Measurements from ENCODE around the gene STT3A. TPM values are rescaled to one million over a fixed set of nuclear protein-coding genes. Genes with fewer than 3 reads are reported as not detected.

STT3A gene
- polyA plus RNA-seq (2013) = 98.1 TPM

DNA sequence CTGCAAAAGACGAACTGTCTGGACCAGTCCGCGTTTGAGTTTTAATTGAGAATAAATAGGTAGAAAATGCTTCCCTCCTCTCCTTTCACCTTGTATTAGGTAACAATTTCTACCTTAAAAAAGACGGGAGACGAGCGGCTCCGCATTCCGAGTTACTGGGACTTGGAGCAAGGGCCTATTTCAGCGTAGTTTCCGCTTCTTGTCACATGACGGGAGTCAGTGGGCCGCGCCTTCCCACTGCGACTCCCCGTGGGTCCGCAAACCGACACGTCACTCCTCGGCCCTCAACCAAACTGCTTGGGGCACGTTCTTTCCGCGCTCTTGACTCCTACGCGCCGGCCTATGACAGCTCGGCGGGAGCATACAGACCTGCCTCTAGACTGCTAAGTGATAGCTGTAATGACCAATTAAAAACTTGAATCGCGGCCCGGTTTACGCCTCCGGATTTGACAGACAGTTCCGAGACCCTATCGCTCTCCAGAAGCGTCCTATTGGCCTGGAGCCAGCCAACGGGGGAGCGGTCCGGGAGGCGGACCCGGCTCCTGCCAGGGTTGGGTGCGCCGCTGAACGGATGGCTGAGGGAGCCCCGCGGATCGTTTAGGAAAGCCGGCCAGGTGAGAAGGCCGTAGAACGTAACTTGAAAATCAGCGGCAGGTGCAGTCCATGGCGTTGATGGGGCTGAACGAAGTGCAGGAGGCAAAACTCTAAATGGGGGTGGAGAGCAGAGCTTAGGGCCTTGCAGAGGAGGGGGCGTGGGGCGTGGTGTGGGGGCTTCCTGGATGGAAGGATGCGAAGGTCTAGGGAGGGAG is at the start of gene STT3A:
Gene STT3A, plus strand, starts transcription at position 548 of the 809 bp plus-strand sequence. CDS start 3,064 bp downstream, outside the sequence.
- H3K27me3 ChIP-seq (replicated peaks in 2 of 5; ENCODE audit: control insufficient read depth in 4 of 5, insufficient read depth in 5 of 5, low read length in 4 of 5) = no peaks in the 10 kb centered on the region
- WGBS (ENCODE audit: insufficient coverage) = 0% methylated on average over 46 of the region's 55 CpGs
- H3K4me3 ChIP-seq (ENCODE audit: control insufficient read depth in 1 of 7, extremely low read depth in 1 of 7, insufficient read depth in 4 of 7, low read depth in 2 of 7, low read length in 6 of 7) = peak within 1 kb of the TSS; percentile 52 to 99 (median 94)
- ChIA-PET POLR2A (interaction anchor here (0.6 to 1.7 kb wide), 3 partner anchors 12 to 76 kb away, joined by 3 to 11 read pairs (median 3); partner anchors contain the start of gene EI24), CTCF (interaction anchor here (1.1 to 5.0 kb wide), 5 partner anchors 10 to 35 kb away, joined by 3 to 22 read pairs (median 3); partner anchors contain the start of gene EI24)
- H3K9me3 ChIP-seq (ENCODE audit: control extremely low read depth in 1 of 5, control insufficient read depth in 4 of 5, insufficient read depth in 2 of 5, low read depth in 1 of 5, low read length in 4 of 5) = no peaks in the 10 kb centered on the region
- H3K4me1 ChIP-seq (ENCODE audit: control extremely low read depth in 1 of 4, control insufficient read depth in 4 of 4, insufficient read depth in 4 of 4, low read length in 3 of 4) = peaks cover 0 to 23% (median 17%) of the 10 kb centered on the region in 4 experiments
- peak; percentile 100 for DNase-seq
- peaks cover 2 to 21% (median 7%) of the 10 kb centered on the region in 4 experiments for H3K36me3 ChIP-seq (ENCODE audit: control insufficient read depth in 4 of 4, insufficient read depth in 4 of 4, low read length in 3 of 4)
- peak within 1 kb of the TSS; percentile 95 to 98 for H3K27ac ChIP-seq (ENCODE audit: insufficient read depth in 1 of 2, low read depth in 1 of 2, low read length in 2 of 2, poor library complexity in 1 of 2, severe bottlenecking in 2 of 2)

DNA sequence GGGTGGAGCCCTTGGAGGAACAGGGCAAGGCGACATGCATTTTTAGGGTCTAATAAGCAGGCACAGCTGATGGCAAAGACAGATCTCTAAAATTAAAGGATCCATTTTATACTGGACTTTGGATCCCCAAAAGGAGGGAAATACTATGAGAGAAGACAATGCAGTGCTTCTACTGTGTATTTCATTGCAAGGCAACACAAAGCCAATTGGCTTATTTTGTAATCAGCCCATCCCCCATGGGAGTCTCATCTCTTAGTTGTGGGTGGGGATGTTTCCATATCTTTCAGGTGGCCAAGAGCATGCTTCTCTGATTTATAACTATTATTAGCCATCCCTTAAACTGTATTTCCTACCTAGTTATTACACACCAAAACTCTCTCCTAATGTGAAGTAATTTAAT is 41.9 kb upstream of the STT3A start:
- no peak overlapping the region for H3K27ac ChIP-seq (ENCODE audit: insufficient read depth in 1 of 2, low read depth in 1 of 2, low read length in 2 of 2, poor library complexity in 1 of 2, severe bottlenecking in 2 of 2)
- peaks cover 0 to 2% (median 0%) of the 10 kb centered on the region in 5 experiments for H3K27me3 ChIP-seq (replicated peaks in 2 of 5; ENCODE audit: control insufficient read depth in 4 of 5, insufficient read depth in 5 of 5, low read length in 4 of 5)
- H3K4me3 ChIP-seq (ENCODE audit: control insufficient read depth in 1 of 7, extremely low read depth in 1 of 7, insufficient read depth in 4 of 7, low read depth in 2 of 7, low read length in 6 of 7) = no peak overlapping the region
- peaks cover 0 to 51% (median 35%) of the 10 kb centered on the region in 5 experiments for H3K9me3 ChIP-seq (ENCODE audit: control extremely low read depth in 1 of 5, control insufficient read depth in 4 of 5, insufficient read depth in 2 of 5, low read depth in 1 of 5, low read length in 4 of 5)
- POLR2A ChIA-PET = no interaction called here
- 100% methylated on average over 1 of the region's 1 CpG for WGBS (ENCODE audit: insufficient coverage)
- no peaks in the 10 kb centered on the region for H3K4me1 ChIP-seq (ENCODE audit: control extremely low read depth in 1 of 4, control insufficient read depth in 4 of 4, insufficient read depth in 4 of 4, low read length in 3 of 4)
- DNase-seq = no peak
- peaks cover 0 to 2% (median 0%) of the 10 kb centered on the region in 4 experiments for H3K36me3 ChIP-seq (ENCODE audit: control insufficient read depth in 4 of 4, insufficient read depth in 4 of 4, low read length in 3 of 4)
- CTCF ChIA-PET = no interaction called here

DNA sequence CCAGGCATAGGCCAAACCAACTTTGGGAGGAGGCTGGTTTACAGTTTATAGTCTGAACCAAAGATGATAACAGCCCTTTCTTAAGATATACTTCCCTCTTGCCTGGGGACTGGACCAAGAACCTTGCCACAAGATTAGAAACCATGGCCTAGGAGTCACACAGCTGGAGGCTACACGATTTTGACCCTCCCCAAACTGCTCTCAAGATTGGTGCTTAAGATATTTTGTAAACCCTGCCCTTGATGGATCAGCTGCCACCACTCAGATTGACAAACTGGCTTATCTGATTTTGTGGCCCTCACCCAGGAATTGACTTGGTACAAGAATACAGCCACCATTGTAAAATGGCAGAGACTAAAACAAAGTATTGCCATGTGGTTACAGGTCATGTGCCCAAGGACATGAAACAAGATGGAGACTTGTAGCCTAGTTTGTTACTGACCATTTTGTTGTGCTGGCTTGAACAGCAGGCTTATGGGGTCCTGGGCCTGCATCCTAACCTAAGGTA is 40.8 kb upstream of the STT3A start:
- Histone ChIP-seq H3K36me3 (ENCODE audit: control insufficient read depth in 4 of 4, insufficient read depth in 4 of 4, low read length in 3 of 4) (peaks cover 0 to 2% (median 0%) of the 10 kb centered on the region in 4 experiments), H3K27ac (ENCODE audit: insufficient read depth in 1 of 2, low read depth in 1 of 2, low read length in 2 of 2, poor library complexity in 1 of 2, severe bottlenecking in 2 of 2) (no peak overlapping the region), H3K9me3 (ENCODE audit: control extremely low read depth in 1 of 5, control insufficient read depth in 4 of 5, insufficient read depth in 2 of 5, low read depth in 1 of 5, low read length in 4 of 5) (peaks cover 0 to 55% (median 35%) of the 10 kb centered on the region in 5 experiments), H3K27me3 (replicated peaks in 2 of 5; ENCODE audit: control insufficient read depth in 4 of 5, insufficient read depth in 5 of 5, low read length in 4 of 5) (peaks cover 0 to 2% (median 0%) of the 10 kb centered on the region in 5 experiments), H3K4me1 (ENCODE audit: control extremely low read depth in 1 of 4, control insufficient read depth in 4 of 4, insufficient read depth in 4 of 4, low read length in 3 of 4) (no peaks in the 10 kb centered on the region), H3K4me3 (ENCODE audit: control insufficient read depth in 1 of 7, extremely low read depth in 1 of 7, insufficient read depth in 4 of 7, low read depth in 2 of 7, low read length in 6 of 7) (no peak overlapping the region)
- no peak for DNase-seq
- POLR2A ChIA-PET = no interaction called here
- CTCF ChIA-PET = interaction anchor here (1.0 to 1.5 kb wide), 3 partner anchors 11 to 18 kb away, joined by 3 to 4 read pairs (median 3); partner anchors contain the start of gene EI24
- WGBS (ENCODE audit: insufficient coverage) = 89% methylated on average over 1 of the region's 1 CpG

DNA sequence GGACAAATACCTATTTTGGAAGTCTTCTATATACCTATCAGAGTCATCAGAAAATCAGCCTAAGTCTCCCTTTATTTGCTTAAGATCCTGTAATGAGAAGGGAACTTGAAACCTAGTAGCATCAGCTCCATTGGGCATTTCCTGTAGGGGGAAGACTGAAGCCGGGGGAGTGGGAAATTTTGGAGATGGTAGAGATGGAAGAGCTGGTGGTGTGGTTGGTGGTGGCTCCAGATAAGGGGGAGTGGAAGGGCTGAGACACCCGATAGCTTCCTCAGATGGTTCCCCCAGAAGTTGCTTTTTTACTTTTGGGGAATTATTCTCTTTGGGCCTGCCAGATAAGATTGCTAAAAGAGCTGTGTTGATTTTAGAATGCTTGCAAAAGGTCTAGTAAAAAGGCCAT is 39.7 kb upstream of the STT3A start:
- WGBS (ENCODE audit: insufficient coverage) = 100% methylated on average over 1 of the region's 2 CpGs
- POLR2A ChIA-PET = no interaction called here
- no peaks in the 10 kb centered on the region for H3K4me1 ChIP-seq (ENCODE audit: control extremely low read depth in 1 of 4, control insufficient read depth in 4 of 4, insufficient read depth in 4 of 4, low read length in 3 of 4)
- H3K9me3 ChIP-seq (ENCODE audit: control extremely low read depth in 1 of 5, control insufficient read depth in 4 of 5, insufficient read depth in 2 of 5, low read depth in 1 of 5, low read length in 4 of 5) = peaks cover 0 to 55% (median 35%) of the 10 kb centered on the region in 5 experiments
- H3K36me3 ChIP-seq (ENCODE audit: control insufficient read depth in 4 of 4, insufficient read depth in 4 of 4, low read length in 3 of 4) = peaks cover 0 to 2% (median 0%) of the 10 kb centered on the region in 4 experiments
- no peaks in the 10 kb centered on the region for H3K27me3 ChIP-seq (replicated peaks in 2 of 5; ENCODE audit: control insufficient read depth in 4 of 5, insufficient read depth in 5 of 5, low read length in 4 of 5)
- peak overlapping the region in 1 of 7 experiments; percentile 5 for H3K4me3 ChIP-seq (ENCODE audit: control insufficient read depth in 1 of 7, extremely low read depth in 1 of 7, insufficient read depth in 4 of 7, low read depth in 2 of 7, low read length in 6 of 7)
- DNase-seq = no peak
- CTCF ChIA-PET = interaction anchor here (1.0 to 1.5 kb wide), 3 partner anchors 10 to 17 kb away, joined by 3 to 4 read pairs (median 3); partner anchors contain the start of gene EI24
- H3K27ac ChIP-seq (ENCODE audit: insufficient read depth in 1 of 2, low read depth in 1 of 2, low read length in 2 of 2, poor library complexity in 1 of 2, severe bottlenecking in 2 of 2) = no peak overlapping the region

DNA sequence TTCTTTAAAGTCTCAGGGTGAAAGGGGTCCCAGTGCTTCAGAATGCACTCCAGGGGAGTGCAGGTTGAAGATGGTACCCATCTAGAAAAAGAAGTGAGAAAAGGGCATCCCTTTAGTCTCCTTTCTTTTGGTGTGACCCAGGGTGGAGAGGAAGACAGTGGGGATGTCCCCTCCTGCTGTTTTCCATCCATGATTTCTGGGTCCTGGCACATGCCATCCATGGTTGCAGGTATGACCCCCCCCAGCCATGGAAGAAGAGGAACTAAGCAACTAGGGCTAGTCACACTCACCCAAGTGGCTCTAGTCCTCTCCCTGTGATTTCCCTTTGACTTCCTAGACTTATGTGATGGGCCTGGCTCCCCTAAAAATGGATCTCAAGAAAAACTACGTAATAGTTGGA is 39.3 kb upstream of the STT3A start:
- 80% methylated on average over 1 of the region's 1 CpG for WGBS (ENCODE audit: insufficient coverage)
- CTCF ChIA-PET = interaction anchor here (1.5 kb wide), 1 partner anchor 12 kb away, joined by 3 read pairs; no protein-coding TSS in a partner anchor

DNA sequence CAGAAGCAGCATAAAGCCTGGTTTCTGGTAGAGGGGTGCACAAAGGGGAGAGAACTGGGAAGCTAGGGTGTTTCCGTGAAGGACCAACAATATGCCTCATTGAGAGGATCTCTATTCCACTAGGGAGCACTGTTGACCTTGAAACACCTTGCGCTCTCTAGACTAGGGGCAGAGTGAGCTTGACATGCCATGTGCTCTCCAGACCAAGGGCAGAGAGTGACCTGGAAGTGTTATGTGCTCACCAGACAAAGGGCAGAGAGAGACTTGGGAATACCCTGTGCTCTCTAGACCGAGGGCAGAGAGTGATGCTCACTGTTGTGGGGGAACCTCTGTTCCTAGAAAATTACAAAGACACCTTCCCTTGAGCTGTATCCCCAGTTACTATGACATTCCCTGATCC is 38.6 kb upstream of the STT3A start:
- DNase-seq = no peak
- CTCF ChIA-PET = interaction anchor here (0.7 to 1.2 kb wide), 2 partner anchors 15 to 141 kb away, joined by 3 to 9 read pairs; partner anchors contain the start of gene EI24

More for the DNA sequence above, 39.3 kb upstream of the STT3A start:
- Histone ChIP-seq H3K27me3 (replicated peaks in 2 of 5; ENCODE audit: control insufficient read depth in 4 of 5, insufficient read depth in 5 of 5, low read length in 4 of 5) (no peaks in the 10 kb centered on the region), H3K9me3 (ENCODE audit: control extremely low read depth in 1 of 5, control insufficient read depth in 4 of 5, insufficient read depth in 2 of 5, low read depth in 1 of 5, low read length in 4 of 5) (peaks cover 0 to 55% (median 35%) of the 10 kb centered on the region in 5 experiments), H3K4me3 (ENCODE audit: control insufficient read depth in 1 of 7, extremely low read depth in 1 of 7, insufficient read depth in 4 of 7, low read depth in 2 of 7, low read length in 6 of 7) (peak overlapping the region in 1 of 7 experiments; percentile 5), H3K36me3 (ENCODE audit: control insufficient read depth in 4 of 4, insufficient read depth in 4 of 4, low read length in 3 of 4) (peaks cover 0 to 2% (median 0%) of the 10 kb centered on the region in 4 experiments), H3K4me1 (ENCODE audit: control extremely low read depth in 1 of 4, control insufficient read depth in 4 of 4, insufficient read depth in 4 of 4, low read length in 3 of 4) (no peaks in the 10 kb centered on the region), H3K27ac (ENCODE audit: insufficient read depth in 1 of 2, low read depth in 1 of 2, low read length in 2 of 2, poor library complexity in 1 of 2, severe bottlenecking in 2 of 2) (peak overlapping the region in 1 of 2 experiments; percentile 23)
- POLR2A ChIA-PET = no interaction called here
- peak in 2 of 3 donors; percentile 13 for DNase-seq

More for the DNA sequence above, 38.6 kb upstream of the STT3A start:
- Histone ChIP-seq H3K4me3 (ENCODE audit: control insufficient read depth in 1 of 7, extremely low read depth in 1 of 7, insufficient read depth in 4 of 7, low read depth in 2 of 7, low read length in 6 of 7) (no peak overlapping the region), H3K36me3 (ENCODE audit: control insufficient read depth in 4 of 4, insufficient read depth in 4 of 4, low read length in 3 of 4) (peaks cover 0 to 2% (median 0%) of the 10 kb centered on the region in 4 experiments), H3K9me3 (ENCODE audit: control extremely low read depth in 1 of 5, control insufficient read depth in 4 of 5, insufficient read depth in 2 of 5, low read depth in 1 of 5, low read length in 4 of 5) (peaks cover 0 to 55% (median 35%) of the 10 kb centered on the region in 5 experiments), H3K27ac (ENCODE audit: insufficient read depth in 1 of 2, low read depth in 1 of 2, low read length in 2 of 2, poor library complexity in 1 of 2, severe bottlenecking in 2 of 2) (no peak overlapping the region), H3K27me3 (replicated peaks in 2 of 5; ENCODE audit: control insufficient read depth in 4 of 5, insufficient read depth in 5 of 5, low read length in 4 of 5) (no peaks in the 10 kb centered on the region), H3K4me1 (ENCODE audit: control extremely low read depth in 1 of 4, control insufficient read depth in 4 of 4, insufficient read depth in 4 of 4, low read length in 3 of 4) (no peaks in the 10 kb centered on the region)
- POLR2A ChIA-PET = no interaction called here
- WGBS (ENCODE audit: insufficient coverage) = 95% methylated on average over 3 of the region's 3 CpGs
